HG02678 (cell line): Measurements from ENCODE around the gene MAP3K5.
A peak's percentile ranks its signal among the peaks of the same experiment; 100 is the strongest.

Source experiments
- ATAC-seq: cut with Tn5 transposase; IDR thresholded peaks from one replicate; pipeline ENCODE4 v1.9.1; 2021; ENCODE audit warnings: mild to moderate bottlenecking, moderate library complexity; ENCODE audit not compliant: unreplicated experiment

Gene MAP3K5

GRCh38 chr6:136750696-136751521 is 41.4 kb downstream of the MAP3K5 start:
- ATAC-seq: peak; percentile 4

- no peak for ATAC-seq
Measured at GRCh38 chr6:136749359-136749997, 42.8 kb downstream of the MAP3K5 start.

DNA sequence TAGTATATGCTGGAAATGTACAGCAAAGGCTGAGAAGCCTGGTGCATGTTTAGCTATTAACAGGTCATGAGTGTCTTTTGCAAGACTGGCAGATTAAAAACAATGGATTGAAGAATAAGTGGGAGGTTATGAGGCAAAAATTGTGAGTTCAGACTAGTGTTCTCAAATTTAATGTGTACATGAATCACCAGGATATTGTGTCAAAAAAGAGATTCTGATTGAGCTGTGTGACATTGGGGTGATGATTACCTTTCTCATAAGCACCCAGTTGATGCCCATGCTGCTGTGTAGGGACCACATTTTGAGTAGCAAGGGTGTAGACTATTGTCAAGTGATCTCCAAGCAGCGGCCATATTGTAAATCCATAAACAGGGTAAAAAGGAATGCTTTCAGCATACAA is 44.8 kb downstream of the MAP3K5 start:
- no peak for ATAC-seq

DNA sequence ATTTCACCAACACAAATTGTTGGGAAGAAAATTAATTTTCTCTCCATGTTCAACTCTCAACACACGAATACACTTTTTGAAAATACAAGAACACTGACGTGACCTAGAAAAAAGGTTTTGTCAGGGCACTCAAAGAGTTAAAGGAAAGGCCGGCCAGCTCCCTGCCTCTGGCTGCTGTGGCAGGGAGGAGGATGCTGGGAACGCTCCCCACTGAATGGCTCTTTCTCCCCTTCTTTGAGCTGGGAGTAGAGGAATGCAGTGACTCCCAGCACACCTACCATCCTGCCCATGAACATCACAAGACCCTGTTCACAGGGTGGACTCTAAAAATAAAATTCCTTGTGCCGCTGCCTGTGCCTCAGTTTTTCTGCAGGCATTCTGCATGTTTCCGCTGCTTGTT is 47.0 kb downstream of the MAP3K5 start:
- ATAC-seq: no peak

GRCh38 chr6:136744889-136745288 is 47.4 kb downstream of the MAP3K5 start:
- ATAC-seq: no peak

- ATAC-seq: no peak
Measured at GRCh38 chr6:136742125-136742524, 50.2 kb downstream of the MAP3K5 start.

DNA sequence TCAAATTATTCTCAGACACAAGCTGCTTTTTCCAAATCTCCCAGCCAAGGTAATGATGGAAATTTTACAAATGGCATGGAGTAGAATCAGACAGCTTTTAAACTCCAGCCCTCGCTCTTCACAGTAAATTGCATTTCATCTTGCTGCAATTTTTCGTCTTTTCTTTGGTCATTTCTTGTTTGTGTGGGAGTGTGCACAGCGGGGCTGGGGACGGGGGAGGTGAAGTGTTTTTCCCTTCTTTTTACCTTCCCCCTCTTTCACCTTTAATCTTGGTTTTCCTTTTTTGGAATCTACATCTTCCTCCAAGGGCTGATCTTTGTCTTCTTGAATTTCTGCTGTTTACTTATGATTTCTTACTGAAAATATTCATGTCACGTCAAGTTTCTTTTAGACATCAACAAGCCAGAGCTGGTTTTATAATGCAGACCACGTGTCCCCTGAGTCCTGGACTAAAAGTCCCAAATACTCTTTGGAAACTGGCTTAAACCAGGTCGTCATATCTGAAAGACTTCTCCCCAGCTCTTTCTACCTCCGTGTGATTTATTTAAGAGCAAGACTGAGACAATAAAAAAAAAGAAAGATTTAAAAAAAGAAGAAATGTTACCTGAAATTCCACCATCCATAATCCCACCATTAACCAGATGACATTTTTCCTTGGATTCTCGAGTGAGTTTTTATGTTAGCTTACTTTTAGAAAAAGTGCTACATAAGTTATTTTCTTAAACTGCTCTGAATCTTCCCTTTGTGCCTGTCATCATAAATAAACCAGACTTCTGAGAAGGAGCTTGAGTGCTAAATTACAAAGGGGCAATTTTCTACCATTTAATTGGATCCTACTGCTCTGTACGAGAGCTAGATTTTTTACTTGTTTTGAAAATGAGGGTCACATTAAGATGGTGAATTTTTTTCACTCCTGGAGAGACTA is 52.0 kb downstream of the MAP3K5 start:
- no peak for ATAC-seq

DNA sequence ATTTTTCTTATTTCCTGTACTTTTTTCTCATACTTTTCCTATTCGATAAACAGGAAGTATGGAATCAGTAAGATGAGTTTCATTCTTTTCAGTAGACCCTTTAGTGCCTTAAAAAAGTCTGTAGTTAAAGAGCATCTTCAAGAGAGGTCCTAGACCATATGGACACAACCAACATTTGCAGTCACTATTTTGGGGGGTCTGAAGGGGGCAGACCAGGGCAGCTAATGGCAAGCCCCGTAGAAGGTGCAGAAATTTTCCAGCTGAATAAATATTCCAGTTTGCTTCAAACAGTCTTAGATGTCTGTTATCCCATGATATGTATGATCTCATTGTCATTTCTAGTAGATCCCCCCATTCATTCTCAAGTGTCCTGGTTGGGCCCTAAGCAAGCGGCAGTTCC is 52.8 kb downstream of the MAP3K5 start:
- ATAC-seq: no peak

DNA sequence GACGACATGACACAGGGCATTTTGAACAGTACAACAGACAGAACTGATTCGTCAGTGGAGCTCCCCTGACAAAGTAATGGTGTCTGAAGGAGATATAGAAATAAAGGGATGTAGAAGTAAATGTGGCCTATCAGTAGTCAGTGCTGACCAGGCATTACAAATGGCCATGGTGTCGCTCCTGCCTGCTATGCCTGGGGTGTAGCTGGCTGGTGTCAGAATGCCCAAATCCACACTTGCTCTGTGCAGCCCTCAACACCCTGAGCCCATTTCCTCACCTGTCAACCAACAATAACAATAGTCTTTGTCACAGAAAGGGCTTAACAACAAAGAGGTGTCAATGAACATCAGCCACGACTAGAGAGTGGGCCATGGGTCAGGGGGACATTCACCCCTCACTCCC is 53.2 kb downstream of the MAP3K5 start:
- no peak for ATAC-seq

DNA sequence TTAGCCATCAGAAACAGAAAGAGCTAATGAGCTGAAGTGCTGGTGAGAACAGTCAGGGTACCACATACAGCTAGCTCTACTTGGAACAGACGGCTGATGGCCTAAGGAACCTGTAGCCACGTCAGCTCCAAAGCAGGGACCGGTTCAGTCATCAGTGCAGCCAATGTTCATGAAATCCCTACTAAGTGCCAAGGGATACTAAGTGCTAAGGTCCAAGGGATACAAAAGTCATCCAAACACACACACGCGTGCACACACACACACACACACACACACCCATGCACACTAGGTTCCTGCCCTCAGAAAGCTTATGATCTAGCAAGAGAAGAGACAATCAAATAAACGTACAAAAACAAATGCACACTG is 53.6 kb downstream of the MAP3K5 start:
- ATAC-seq: no peak

GRCh38 chr6:136737871-136738691 is 54.2 kb downstream of the MAP3K5 start:
- ATAC-seq: no peak

DNA sequence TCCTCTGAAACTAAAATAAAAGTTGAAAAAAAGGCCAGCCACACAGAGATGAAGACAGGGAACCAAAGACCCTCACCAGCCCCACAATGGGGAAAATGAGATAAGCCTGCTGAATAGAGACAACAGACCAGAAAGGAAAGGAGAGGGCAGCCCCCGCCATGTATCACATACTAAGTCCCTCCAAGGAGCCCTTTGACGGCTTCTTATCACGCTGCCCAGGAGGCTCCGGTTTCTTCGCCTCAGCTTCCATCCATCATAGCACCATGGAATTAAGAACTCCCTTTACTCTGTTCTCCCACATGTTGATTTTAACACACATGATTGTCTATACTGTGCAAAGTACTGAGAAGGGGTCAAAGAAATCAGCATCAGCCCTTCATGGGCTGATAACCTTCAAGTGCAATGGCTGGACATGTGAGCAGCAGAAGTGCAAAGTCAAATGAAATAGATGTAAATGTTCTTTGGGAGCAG is 54.9 kb downstream of the MAP3K5 start:
- ATAC-seq: no peak

DNA sequence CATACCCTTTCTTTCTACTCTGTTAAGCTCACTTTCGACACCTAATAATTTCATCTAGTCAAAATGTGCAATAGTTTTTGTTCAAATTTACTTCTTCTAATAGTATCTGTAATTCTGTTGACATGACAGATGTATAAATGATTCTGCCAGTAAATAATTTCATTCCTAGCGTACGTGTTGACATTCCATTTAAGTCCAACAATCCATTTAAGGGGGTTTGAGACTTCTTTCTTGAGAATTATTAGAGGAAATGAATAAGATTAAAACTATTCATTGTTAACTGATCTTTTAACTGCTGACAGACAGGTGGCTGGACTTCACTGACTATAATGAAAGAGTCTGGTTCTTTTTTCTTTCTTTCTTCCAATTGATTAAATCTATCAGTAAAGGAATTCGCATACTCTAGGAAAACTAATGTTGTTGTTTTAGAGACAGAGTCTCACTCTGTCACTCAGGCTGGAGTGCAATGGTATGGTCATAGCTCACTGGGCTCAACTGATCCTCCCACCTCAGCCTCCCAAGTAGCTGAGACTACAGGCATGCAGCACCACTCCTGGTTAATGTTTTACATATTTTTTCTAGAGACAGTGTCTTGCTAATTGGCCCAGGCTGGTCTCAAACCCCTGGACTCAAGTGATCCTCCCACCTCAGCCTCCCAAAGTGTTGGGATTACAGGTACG is 55.9 kb downstream of the MAP3K5 start:
- ATAC-seq: no peak

- no peak for ATAC-seq
Measured at GRCh38 chr6:136734977-136735376, 57.3 kb downstream of the MAP3K5 start.

- ATAC-seq: no peak
Measured at GRCh38 chr6:136732889-136733288, 59.4 kb downstream of the MAP3K5 start.

DNA sequence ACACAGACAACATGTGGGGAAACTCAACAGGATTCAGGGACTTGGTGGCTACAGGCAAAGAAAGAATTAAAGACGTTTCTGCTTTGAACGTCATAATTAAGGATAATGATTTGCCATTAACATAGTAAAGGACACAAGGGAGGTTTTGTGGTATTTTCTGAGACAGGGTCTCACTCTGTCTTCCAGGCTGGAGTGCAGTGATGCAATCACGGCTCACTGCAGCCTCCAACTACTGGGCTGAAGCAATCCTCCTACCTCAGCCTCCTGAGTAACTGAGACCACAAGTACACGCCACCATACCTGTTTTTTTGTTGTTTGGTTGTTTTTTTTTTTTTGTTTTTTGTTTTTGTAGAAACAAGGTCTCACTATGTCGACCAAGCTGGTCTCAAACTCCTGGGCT is 62.4 kb downstream of the MAP3K5 start:
- ATAC-seq: no peak

DNA sequence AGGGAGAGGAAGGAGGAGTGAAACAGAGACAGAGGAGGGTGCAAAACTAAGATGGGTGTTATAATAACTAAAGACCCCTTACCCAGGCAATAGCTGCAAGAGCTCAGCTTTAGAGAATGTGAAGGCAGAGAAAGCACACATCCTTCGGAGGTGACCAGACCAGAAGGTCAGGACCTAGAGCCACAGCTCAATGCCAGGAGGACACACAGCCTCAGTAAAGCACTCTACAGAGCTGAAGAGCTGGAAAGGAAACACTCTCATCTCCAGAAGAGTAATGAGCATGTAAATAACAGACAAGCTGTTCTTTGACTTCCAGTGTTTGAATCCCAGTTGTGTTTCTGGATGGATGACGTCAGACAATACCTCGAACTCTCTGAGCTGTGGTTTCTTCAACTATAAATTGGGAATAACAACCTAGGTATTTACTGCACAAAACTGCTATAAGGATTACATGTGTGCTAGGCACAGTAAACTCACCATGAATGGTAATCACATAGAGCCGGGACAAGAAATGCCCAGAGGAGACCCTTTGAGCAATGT is 63.2 kb downstream of the MAP3K5 start:
- no peak for ATAC-seq

DNA sequence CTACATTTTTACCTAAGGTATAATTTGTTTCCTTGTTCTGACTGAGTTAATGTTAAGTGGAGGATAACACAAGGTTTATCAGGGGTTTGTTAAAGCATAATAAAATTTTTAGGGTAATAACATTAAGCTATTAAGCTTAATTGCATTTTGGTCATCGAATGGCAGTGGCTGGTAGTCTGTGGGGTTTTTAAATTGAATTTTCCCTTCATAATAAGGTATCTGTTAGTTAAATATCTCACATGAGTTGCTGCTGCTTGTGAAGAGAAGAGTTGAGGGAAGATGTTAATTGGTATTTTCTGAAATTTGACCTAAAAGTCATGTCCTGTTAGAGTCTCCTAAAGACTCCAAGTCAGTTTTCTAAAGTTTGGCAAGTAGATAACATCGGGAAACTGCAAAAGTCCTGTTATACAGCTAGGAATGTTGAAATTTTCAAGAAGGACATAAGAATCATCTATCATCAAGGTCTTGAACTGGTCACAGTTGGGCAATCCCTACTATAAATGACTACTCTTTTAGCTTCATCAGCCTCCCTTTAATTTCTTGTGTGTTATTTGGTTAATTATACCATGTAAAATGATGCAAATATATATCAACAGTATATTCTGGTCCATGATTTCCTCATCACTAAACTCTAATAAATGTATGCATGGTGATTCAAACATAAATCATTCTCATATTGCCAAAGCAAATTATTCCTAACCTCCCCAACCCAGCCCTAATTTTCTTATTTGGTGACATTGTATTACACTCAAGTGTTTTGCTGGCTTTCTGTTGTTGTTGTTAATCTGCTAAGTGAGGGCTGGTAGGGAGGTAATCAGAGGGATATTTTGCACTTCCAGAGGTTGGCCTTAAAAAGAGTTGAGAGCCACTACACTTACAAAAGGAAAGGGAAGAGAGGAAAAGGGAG is 64.0 kb downstream of the MAP3K5 start:
- no peak for ATAC-seq
